Stimulated activated CD8-positive, alpha-beta memory T cell treated with anti-CD3 and anti-CD28 coated beads, Interleukin-7, amount 100 ng/mL, for 48 hours (primary cell): ENCODE data around the gene FGF7.
"Not testable (repeated sequence)": the region's sequence is repeated elsewhere in the genome, so short reads cannot be mapped to it uniquely, and the experiment has no call there.

Experiments
- DNase-seq, 2 donors: peaks; one replicate each; pipeline ENCODE4 v3.0.0-alpha.2; 2020; ENCODE audit warnings: low read depth in 1 of 2; ENCODE audit errors: extremely low read depth in 1 of 2

Gene FGF7

GRCh38 chr15:49492830-49493229 is 69.8 kb downstream of the FGF7 start:
- DNase-seq: no peak

GRCh38 chr15:49494842-49495241 is 71.8 kb downstream of the FGF7 start:
- no peak for DNase-seq

DNA sequence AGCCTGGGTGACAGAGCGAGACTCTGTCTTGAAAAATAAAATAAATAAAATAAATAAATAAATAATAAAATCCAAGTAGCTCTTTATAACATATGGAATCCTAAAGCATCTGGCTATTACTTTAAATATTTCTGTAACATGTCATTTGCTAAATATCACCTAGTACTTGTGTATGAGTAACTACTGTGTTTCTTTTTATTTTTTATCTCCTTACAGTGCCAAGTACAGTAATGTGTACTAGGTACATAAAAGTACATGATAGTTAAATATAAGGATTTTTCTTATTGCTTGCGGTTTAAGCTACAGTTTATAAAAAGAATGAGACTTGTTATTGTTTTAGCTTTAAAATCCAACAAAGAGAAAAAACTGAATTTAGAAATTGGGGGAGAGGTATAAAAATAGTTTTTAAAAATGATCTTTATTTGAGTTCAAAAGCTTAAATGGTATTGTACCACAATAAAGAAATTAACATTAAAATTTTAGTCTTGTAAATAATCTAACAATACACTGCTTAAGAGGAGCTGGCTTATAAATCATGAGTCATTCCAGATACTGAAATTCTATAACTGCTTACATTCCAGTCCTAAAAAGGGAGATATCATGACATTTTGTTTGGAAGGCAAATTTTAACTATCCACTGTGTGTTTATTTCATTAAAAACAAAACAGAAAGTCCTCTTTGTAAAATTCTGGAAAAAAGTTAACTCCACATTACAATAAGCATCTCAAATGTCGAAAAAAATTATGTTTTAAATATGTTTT is 73.1 kb downstream of the FGF7 start:
- no peak for DNase-seq

DNA sequence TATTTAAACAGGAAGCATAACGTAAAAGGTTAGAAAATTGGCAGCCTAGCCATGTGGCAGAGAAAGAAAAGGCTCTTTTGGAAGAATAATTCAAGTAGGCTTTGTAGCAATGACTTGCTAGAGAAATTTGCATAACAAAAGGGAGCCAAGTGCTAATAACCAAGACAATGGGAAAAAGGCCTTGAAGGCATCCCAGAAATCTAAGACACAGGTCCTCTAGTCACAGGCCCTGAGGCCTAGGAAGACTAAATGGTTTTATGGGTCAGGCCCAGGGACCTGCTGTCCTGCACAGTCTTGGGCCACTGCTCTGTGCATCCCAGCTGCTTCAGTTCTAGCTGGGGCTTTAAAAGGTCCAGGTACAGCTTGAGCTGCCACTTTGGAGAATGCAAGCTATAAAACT is 78.5 kb downstream of the FGF7 start:
- DNase-seq: no peak

GRCh38 chr15:49506341-49506740 is 83.3 kb downstream of the FGF7 start:
- no peak for DNase-seq

DNA sequence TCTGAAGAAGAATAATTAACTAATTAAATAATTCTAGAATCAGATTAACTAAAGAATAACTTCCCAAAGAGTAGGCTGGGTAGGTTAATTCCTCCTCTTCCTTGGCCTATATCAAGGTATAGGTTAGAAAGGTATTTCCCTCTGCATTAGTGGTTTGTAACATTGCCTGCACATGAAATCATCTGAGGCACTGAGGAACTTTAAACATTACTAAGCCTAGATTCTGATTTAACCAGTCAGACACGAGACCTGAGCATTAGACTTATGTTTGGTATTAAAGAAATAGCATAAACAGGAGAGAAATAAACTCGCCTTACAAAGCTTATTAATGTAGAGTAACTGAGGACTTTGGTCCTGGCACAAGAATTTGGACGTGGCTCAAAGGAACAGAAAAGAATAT is 84.2 kb downstream of the FGF7 start:
- DNase-seq: no peak

GRCh38 chr15:49512739-49513138 is 89.7 kb downstream of the FGF7 start:
- DNase-seq: not testable (repeated sequence)

DNA sequence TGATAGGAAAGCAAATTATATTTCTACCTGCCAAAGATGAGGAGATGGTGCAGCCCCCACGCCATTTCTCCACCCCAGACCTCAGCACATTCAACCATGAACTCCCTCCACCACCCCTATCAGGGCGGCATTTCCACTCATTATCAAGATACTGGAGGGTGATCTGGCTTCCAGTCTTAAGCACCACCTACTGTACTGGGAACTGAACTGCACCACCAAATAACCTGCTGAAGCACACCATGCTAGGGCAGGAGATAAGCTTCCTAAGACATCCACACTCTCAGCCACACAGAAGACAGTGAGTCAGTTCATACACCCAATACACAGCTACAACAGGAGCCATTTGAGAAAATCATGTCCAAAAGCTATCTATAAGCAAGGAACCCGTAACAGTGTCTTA is 98.8 kb downstream of the FGF7 start:
- no peak for DNase-seq

DNA sequence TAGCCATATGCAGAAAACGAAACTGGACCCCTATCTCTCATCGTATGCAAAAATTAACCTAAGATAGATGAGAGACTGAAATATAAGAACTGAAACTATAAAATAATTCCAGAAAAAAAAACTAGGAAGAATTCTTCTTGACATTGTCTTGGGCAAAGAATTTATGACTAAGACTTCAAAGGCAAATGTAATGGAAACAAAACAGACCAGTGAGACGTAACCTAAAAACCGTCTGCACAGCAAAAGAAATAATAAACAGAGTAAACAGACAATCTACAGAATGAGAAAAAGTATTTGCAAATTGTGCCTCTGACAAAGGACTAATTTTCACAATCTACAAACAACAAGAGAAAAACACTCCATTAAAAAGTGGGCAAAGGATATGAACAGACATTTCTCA is 105.2 kb downstream of the FGF7 start:
- DNase-seq: no peak

GRCh38 chr15:49530092-49530491 is 107.0 kb downstream of the FGF7 start:
- no peak for DNase-seq
